Activated naive CD4-positive, alpha-beta T cell treated with anti-CD3 and anti-CD28 coated beads for 36 hours (primary cell): ENCODE results near the gene ZFR. TPM values are rescaled to one million over a fixed set of nuclear protein-coding genes. Genes with fewer than 3 reads are reported as not detected.
"Not testable (repeated sequence)": the region's sequence is repeated elsewhere in the genome, so short reads cannot be mapped to it uniquely, and the experiment has no call there.

Experiments
- CTCF ChIA-PET: fragments of 350-600 bp; sonication (Branson Sonifier 250); formaldehyde crosslinking; loops from one replicate; lab custom pipeline; 2021; ENCODE audit warnings: antibody characterized with exemption; lab: Charles Lee
- DNase-seq: peaks from one replicate; pipeline ENCODE4 v3.0.0-alpha.2; 2020
- H3K27ac Mint-ChIP-seq: one replicate; pipeline ENCODE4 v1.8.0; 2021; ENCODE audit warnings: mild to moderate bottlenecking, mixed read lengths
- H3K27me3 Mint-ChIP-seq: one replicate; pipeline ENCODE4 v1.8.0; 2021; ENCODE audit warnings: low read depth, mixed read lengths
- H3K36me3 Mint-ChIP-seq: one replicate; pipeline ENCODE4 v1.8.0; 2021; ENCODE audit warnings: low read depth, mixed read lengths
- H3K4me1 Mint-ChIP-seq: one replicate; pipeline ENCODE4 v1.8.0; 2021; ENCODE audit warnings: low read depth, mixed read lengths
- H3K4me3 Mint-ChIP-seq: one replicate; pipeline ENCODE4 v1.8.0; 2021; ENCODE audit warnings: mild to moderate bottlenecking, moderate library complexity, mixed read lengths
- H3K9me3 Mint-ChIP-seq: one replicate; pipeline ENCODE4 v1.8.0; 2021; ENCODE audit warnings: mixed read lengths
- intact Hi-C: fragments of 100-400 bp; cut with micrococcal nuclease; formaldehyde crosslinking; loops from one replicate; pipeline ENCODE4 v1.15.1; 2023
- total RNA-seq, 2 experiments: library from RNA; stranded (reverse); gene quantifications; one replicate each; pipeline ENCODE4 v1.2.3, GENCODE V29; 2021

Gene ZFR
- total RNA-seq, 2 experiments from 2014 or later = 50.9 to 52.1 TPM

DNA sequence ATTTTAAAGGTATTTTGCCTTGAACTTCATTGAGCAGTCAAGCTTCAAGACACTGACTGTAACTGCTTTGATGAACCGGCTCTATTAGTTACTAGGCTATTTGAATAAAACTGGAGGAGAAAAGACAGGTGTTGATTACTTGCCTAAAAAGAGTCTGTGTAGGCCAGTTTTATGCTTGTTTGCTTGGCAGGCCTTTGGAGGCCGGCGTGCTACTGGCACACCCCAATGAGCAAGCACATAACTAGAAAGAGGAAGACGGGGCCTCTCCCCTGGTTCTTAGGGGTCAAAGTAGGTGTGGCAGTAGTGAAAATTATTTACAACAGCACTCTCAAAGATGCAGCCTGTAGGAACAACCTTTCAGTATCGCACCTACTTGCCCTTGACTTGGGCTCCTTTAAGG lies 2.1 kb upstream of the ZFR start:
- intact Hi-C loops = no loop called here

DNA sequence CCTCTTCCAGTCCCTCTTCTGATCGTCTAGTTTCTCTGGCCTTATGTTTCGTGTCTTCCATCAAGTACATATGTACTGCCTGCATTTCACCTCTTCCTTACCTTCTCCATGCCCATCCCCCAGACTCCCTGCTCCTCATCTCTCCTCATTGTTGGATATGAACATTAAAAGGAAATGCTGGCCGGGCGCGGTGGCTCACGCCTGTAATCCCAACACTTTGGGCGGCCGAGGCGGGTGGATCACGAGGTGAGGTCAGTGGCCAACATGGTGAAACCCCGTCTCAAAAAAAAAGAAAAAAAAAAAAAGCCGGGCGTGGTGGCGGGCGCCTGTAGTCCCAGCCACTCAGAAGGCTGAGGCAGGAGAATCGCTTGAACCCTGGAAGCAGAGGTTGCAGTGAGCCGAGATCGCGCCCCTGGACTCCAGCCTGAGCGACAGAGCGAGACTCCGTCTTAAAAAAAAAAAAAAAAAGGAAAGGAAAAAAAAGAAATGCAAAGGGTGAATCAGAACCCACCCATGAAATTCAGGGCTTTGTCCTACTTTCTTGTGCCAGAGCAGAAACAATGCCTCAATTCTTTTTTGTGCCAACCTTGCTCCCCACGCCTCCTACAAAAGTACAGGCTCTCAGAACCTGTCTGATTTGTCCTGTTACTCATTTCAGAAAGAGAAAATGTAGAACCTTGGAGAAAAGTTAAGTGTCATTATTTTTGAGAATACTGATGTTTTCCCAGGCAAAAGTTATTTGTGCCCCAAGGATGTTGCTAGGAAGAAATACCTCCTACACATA lies 1.5 kb upstream of the ZFR start:
- Mint-ChIP-seq H3K9me3 (no peaks in the 10 kb centered on the region), H3K27ac (no peak overlapping the region), H3K4me3 (no peak overlapping the region), H3K36me3 (peaks cover 15% of the 10 kb centered on the region), H3K27me3 (no peaks in the 10 kb centered on the region), H3K4me1 (peaks cover 21% of the 10 kb centered on the region)
- intact Hi-C loops = no loop called here
- CTCF ChIA-PET = interaction anchor here (0.6 to 1.4 kb wide), 2 partner anchors 43 to 464 kb away, joined by 3 read pairs; no protein-coding TSS in a partner anchor
- DNase-seq = no peak

More for the DNA sequence above, 2.1 kb upstream of the ZFR start:
- no peak overlapping the region for H3K4me3 Mint-ChIP-seq
- no peak for DNase-seq
- peaks cover 15% of the 10 kb centered on the region for H3K36me3 Mint-ChIP-seq
- no peak overlapping the region for H3K27ac Mint-ChIP-seq
- H3K9me3 Mint-ChIP-seq = no peaks in the 10 kb centered on the region
- peaks cover 18% of the 10 kb centered on the region for H3K4me1 Mint-ChIP-seq
- H3K27me3 Mint-ChIP-seq = no peaks in the 10 kb centered on the region
- CTCF ChIA-PET = interaction anchor here (1.1 to 1.5 kb wide), 2 partner anchors 11 to 44 kb away, joined by 4 read pairs; no protein-coding TSS in a partner anchor

DNA sequence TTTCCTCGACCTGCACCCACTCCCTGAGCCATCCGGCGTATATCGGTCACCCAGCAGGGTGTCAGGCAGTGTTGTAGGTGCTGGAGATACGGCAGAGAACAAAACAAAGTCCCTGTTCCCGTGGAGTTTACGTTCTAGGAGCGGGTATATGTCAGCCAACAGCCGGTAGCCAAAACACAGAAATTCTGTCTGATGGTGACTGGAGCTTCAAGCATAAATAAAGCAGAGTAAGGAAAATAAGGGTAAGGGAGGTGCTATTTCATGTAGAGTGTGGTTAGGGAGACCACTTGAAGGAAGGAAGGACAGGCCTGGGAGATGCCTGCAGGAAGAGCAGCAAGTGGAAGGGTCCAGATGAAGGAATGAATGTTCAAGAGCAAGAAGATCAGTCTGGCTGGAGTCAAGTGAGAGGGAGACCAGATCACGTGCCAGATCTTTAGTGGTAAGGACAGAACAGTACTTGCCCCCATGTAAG lies 783 bp upstream of the ZFR start:
- DNase-seq = no peak
- Mint-ChIP-seq H3K9me3 (no peaks in the 10 kb centered on the region), H3K4me1 (peaks cover 22% of the 10 kb centered on the region), H3K4me3 (peak overlapping the region; percentile 86), H3K27ac (peak overlapping the region; percentile 67), H3K27me3 (no peaks in the 10 kb centered on the region), H3K36me3 (peaks cover 15% of the 10 kb centered on the region)
- CTCF ChIA-PET = interaction anchor here (0.7 to 1.4 kb wide), 3 partner anchors 44 to 145 kb away, joined by 3 to 5 read pairs (median 5); no protein-coding TSS in a partner anchor
- intact Hi-C loops = no loop called here

DNA sequence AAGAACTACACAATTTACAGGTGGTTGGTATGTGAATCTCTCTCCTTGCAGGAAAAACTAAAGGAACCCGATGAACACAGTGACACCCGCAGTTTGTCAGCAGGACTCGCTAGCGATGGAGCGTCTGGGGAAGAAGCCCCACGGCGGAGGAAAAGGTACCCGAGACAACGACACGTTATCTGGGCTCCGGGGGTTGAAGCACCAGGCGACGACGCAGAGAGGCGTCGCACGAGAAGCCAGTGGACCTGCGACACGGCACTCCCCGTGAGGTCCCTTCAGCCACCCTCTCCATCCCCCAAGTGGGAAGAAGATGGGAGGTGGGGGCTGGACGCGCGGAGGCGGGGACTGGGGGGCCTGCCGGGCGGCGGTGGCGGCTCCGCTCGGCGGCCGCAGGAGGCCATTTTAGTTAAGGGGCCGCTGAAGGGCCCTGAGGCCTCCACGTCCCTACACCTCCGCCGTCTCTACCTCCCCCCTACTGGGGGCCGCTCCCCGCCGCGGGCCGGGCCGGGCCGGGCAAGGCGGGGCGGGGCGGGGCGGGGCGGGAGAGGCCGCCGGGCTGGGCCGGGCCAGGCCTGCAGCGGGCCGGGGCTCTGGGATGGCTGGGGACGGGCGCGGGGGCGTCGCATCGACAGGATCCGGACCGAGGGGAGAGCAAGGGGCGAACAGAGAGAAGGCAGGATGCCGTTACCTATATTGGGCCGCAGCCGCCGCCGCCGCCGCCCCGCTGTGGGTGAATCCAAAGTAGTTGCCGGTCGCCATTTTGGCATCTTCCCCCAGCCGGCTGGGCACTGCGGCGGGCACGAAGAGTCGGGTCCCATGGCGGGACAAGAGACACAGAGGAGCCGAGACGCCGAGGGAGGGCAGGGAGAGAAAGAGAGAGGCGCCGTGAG lies 754 bp downstream of the ZFR start:
- H3K27me3 Mint-ChIP-seq = no peaks in the 10 kb centered on the region
- peak overlapping the region; percentile 96 for H3K27ac Mint-ChIP-seq
- peak; percentile 50 for DNase-seq
- CTCF ChIA-PET = interaction anchor here (1.1 to 1.3 kb wide), 2 partner anchors 146 to 170 kb away, joined by 4 to 5 read pairs; no protein-coding TSS in a partner anchor
- no peaks in the 10 kb centered on the region for H3K9me3 Mint-ChIP-seq
- peaks cover 35% of the 10 kb centered on the region for H3K4me1 Mint-ChIP-seq
- H3K4me3 Mint-ChIP-seq = peak overlapping the region; percentile 93
- H3K36me3 Mint-ChIP-seq = peaks cover 18% of the 10 kb centered on the region
- intact Hi-C loops = loop anchor here (1.0 to 2.0 kb wide), 9 partner anchors 19 to 997 kb away; partner anchors contain the start of genes GOLPH3 and TARS1

DNA sequence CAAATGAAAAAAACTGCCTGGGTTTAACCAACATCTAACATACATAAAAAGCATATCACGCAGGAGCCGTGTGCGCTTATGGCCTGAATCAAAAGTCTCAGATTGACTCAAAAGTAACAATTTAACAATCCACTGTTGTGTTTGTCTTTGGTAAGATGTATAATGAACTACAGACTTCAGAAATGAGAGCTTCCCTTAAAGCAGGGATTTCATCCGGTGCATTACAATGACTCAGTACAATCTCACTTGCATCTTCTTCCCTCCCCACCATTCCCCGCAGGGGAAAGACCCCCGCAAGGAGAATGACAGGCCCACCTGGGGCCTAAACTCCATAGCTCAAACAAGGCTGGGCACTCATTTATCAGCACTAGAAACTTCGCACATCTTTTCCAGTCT lies 1.4 kb downstream of the ZFR start:
- Mint-ChIP-seq H3K4me3 (peak overlapping the region; percentile 93), H3K36me3 (peaks cover 18% of the 10 kb centered on the region), H3K27ac (peak overlapping the region; percentile 96), H3K9me3 (no peaks in the 10 kb centered on the region), H3K4me1 (peaks cover 39% of the 10 kb centered on the region), H3K27me3 (no peaks in the 10 kb centered on the region)
- intact Hi-C loops = loop anchor here (1.0 to 2.0 kb wide), 9 partner anchors 19 to 997 kb away; partner anchors contain the start of genes GOLPH3 and TARS1
- CTCF ChIA-PET = interaction anchor here (1.1 kb wide), 1 partner anchor 171 kb away, joined by 4 read pairs; no protein-coding TSS in a partner anchor
- DNase-seq = peak; percentile 70

DNA sequence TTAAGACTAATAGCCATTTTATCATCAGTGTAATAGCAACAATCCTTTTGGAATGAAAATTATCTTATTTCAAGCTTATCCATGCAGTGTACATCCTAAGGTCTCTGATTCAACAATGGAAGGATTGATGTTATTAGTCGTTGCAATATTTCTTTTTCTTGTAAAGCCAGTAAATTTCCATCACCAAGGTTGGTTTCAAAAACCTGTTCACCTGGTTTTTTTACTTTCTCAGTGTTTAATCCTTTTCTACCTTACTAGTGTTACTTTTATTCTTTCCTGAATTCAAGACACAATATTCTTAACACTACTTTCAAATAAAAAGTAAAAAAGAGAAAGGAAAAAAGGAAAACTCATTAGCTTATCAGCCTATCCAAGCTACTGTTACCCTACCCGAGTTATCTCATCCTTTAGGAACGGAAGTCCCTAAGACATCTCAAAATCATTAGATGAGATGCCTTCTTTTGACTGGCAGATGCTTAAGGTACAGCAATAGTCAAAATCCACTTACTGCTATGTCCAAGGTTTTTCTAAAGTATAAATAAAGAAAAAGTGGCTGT lies 5.4 kb downstream of the ZFR start:
- no peak for DNase-seq
- Mint-ChIP-seq H3K4me3 (no peak overlapping the region), H3K27ac (no peak overlapping the region), H3K27me3 (no peaks in the 10 kb centered on the region), H3K36me3 (peaks cover 19% of the 10 kb centered on the region), H3K4me1 (peaks cover 52% of the 10 kb centered on the region), H3K9me3 (no peaks in the 10 kb centered on the region)
- CTCF ChIA-PET = interaction anchor here (0.8 to 1.8 kb wide), 2 partner anchors 11 to 151 kb away, joined by 3 to 7 read pairs; no protein-coding TSS in a partner anchor
- intact Hi-C loops = no loop called here

DNA sequence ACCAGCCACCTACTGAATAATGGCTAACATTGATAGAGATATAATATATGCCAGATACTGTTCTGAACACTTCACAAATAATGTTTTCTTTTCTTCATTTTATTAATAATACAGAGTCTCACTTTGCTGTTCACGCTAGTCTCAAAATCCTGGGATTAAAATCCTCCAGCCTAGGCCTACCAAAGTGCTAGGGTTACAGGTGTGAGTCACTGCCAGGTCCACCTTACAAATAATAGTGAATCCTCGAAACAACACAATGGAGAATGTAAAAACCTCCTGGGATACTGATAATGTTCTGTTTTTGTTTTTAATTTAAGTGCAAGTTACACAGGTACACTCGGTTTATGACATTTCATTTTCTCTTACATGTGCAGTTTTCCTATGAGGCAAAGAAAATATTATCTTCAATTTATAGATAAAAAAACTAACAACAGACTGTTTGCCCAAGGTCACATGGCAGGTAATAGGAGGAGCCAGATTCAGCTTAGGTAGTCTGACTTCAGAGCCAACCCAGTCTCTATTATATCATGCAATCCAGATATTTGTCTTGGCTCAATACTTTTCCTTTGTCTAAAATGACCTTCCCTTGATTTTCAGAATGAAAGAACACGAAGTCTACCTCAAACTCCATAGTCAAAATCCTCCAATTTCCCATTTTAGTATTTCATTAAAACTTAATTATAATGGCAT lies 7.8 kb downstream of the ZFR start:
- H3K27me3 Mint-ChIP-seq = no peaks in the 10 kb centered on the region
- no peak for DNase-seq
- intact Hi-C loops = no loop called here
- H3K4me3 Mint-ChIP-seq = no peak overlapping the region
- no peaks in the 10 kb centered on the region for H3K9me3 Mint-ChIP-seq
- H3K27ac Mint-ChIP-seq = no peak overlapping the region
- CTCF ChIA-PET = no interaction called here
- peaks cover 18% of the 10 kb centered on the region for H3K36me3 Mint-ChIP-seq
- peaks cover 58% of the 10 kb centered on the region for H3K4me1 Mint-ChIP-seq

DNA sequence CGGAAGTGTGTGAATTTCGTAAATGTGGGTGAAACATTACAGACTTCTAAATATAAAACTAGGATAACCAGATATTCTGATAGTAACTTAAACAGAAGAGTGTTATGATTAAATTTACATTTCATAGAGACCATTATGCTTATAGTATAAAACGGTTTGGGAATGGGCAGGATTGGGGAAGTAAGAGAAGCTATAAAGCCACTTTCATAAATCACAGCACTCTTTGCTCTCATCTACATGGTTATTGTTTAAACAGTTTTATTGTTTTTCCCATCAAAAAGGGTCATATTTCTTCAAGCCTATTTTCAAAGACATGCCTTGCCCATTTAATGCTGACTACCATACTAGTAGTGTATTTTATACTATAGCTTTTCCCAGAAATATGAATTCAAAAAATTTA lies 9.2 kb downstream of the ZFR start:
- Mint-ChIP-seq H3K9me3 (no peaks in the 10 kb centered on the region), H3K36me3 (peaks cover 21% of the 10 kb centered on the region), H3K4me3 (no peak overlapping the region), H3K27ac (no peak overlapping the region), H3K27me3 (no peaks in the 10 kb centered on the region), H3K4me1 (peaks cover 66% of the 10 kb centered on the region)
- no peak for DNase-seq
- CTCF ChIA-PET = interaction anchor here (0.5 to 1.0 kb wide), 3 partner anchors 9 to 155 kb away, joined by 4 to 6 read pairs (median 4); no protein-coding TSS in a partner anchor
- intact Hi-C loops = no loop called here

DNA sequence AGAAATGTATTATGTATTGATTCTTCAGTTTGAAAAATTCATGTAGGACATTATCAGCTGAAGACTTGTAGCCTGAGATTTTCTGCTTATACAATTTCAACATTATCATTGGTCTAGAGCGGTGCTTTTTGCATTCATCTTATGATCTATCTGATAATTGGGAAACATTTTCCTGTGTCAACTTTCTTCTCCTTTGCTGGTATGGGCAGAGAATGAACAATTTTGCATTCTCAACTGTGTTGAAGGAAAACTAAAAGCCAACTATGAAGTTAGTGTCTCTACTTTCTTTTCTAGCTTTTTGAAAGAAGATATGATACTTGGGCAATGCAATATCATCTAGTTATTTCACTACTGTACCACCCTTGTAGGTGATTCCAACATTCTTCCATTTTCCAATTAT lies 10.3 kb downstream of the ZFR start:
- H3K36me3 Mint-ChIP-seq = peaks cover 27% of the 10 kb centered on the region
- no peak overlapping the region for H3K27ac Mint-ChIP-seq
- CTCF ChIA-PET = no interaction called here

DNA sequence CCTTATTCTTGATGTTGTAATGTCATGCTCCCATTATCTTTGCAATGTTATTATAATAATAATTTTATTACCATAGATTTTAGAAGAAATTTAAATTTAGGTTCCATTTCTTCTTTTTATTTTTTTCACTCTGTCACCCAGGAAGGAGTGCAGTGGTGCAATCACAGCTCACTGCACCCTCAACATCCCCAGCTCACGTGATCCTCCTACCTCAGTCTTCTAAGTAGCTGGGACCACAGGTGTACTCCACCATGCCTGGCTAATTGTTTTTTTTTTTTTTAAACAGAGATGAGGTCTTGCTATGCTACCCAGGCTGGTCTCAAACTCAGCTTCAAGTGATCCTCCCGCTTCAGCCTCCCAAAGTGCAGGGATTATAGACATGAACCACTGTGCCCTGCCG lies 11.9 kb downstream of the ZFR start:
- Mint-ChIP-seq H3K4me1 (peaks cover 65% of the 10 kb centered on the region), H3K4me3 (no peak overlapping the region), H3K27ac (no peak overlapping the region), H3K9me3 (no peaks in the 10 kb centered on the region), H3K27me3 (no peaks in the 10 kb centered on the region), H3K36me3 (peaks cover 38% of the 10 kb centered on the region)
- CTCF ChIA-PET = interaction anchor here (0.5 to 1.2 kb wide), 5 partner anchors 56 to 278 kb away, joined by 3 to 5 read pairs (median 4); partner anchors contain the start of gene NPR3
- intact Hi-C loops = no loop called here
- no peak for DNase-seq

More for the DNA sequence above, 10.3 kb downstream of the ZFR start:
- intact Hi-C loops = no loop called here
- no peaks in the 10 kb centered on the region for H3K9me3 Mint-ChIP-seq
- no peaks in the 10 kb centered on the region for H3K27me3 Mint-ChIP-seq
- no peak overlapping the region for H3K4me3 Mint-ChIP-seq
- H3K4me1 Mint-ChIP-seq = peaks cover 65% of the 10 kb centered on the region
- DNase-seq = no peak

DNA sequence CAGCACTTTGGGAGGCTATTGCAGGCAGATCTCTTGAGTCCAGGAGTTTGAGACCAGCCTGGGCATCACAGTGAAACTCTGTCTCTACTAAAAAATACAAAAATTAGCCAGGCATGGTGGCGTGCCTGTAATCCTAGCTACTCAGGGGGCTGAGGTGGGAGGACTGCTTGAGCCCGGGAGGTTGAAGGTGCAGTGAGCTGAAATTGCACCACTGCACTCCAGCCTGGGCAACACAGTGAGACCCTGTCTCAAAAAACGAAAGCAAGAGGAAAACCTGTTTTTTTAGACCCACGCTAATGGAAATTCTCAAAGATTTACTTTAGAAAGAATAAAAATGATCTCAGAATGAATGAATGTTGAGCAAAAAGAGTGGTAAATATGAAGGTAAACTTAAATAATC lies 13.7 kb downstream of the ZFR start:
- H3K4me3 Mint-ChIP-seq, intact Hi-C loops, DNase-seq, H3K27me3 Mint-ChIP-seq, CTCF ChIA-PET: not testable (repeated sequence)
- H3K27ac Mint-ChIP-seq = peak overlapping the region; percentile 53
- H3K36me3 Mint-ChIP-seq = peaks cover 50% of the 10 kb centered on the region
- peaks cover 11% of the 10 kb centered on the region for H3K9me3 Mint-ChIP-seq
- peaks cover 66% of the 10 kb centered on the region for H3K4me1 Mint-ChIP-seq
